GM19467 (cell line): ENCODE results near the gene FLYWCH2.

Source experiments
- ATAC-seq: cut with Tn5 transposase; IDR thresholded peaks from one replicate; pipeline ENCODE4 v1.9.1; 2021; ENCODE audit warnings: mild to moderate bottlenecking, moderate library complexity; ENCODE audit not compliant: unreplicated experiment

FLYWCH2 gene

GRCh38 chr16:2882650-2883457, at the start of gene FLYWCH2:
Gene FLYWCH2 (plus strand): TSS chr16:2883215. CDS start chr16:2896450, 13,235 bp downstream.
- ATAC-seq, result peak; percentile 88

- no peak for ATAC-seq
Observed at GRCh38 chr16:2833776-2834175, 49.2 kb upstream of the FLYWCH2 start.

- no peak for ATAC-seq
Observed at GRCh38 chr16:2834968-2835367, 48.0 kb upstream of the FLYWCH2 start.

- ATAC-seq, result no peak
Observed at GRCh38 chr16:2835638-2836493, 47.1 kb upstream of the FLYWCH2 start.

GRCh38 chr16:2836646-2837508, 46.1 kb upstream of the FLYWCH2 start:
- ATAC-seq, result no peak

GRCh38 chr16:2838928-2839327, 44.1 kb upstream of the FLYWCH2 start:
- no peak for ATAC-seq

- ATAC-seq, result no peak
Observed at GRCh38 chr16:2839650-2840450, 43.2 kb upstream of the FLYWCH2 start.

GRCh38 chr16:2840914-2841313, 42.1 kb upstream of the FLYWCH2 start:
- ATAC-seq, result no peak

GRCh38 chr16:2841606-2842339, 41.2 kb upstream of the FLYWCH2 start:
- ATAC-seq, result no peak

GRCh38 chr16:2842340-2843000, 40.5 kb upstream of the FLYWCH2 start:
- ATAC-seq, result no peak

GRCh38 chr16:2843526-2843925, 39.5 kb upstream of the FLYWCH2 start:
- no peak for ATAC-seq

- ATAC-seq, result no peak
Observed at GRCh38 chr16:2845116-2845515, 37.9 kb upstream of the FLYWCH2 start.

GRCh38 chr16:2846511-2847310, 36.3 kb upstream of the FLYWCH2 start:
- ATAC-seq, result no peak

- ATAC-seq, result no peak
Observed at GRCh38 chr16:2848933-2849725, 33.9 kb upstream of the FLYWCH2 start.

- no peak for ATAC-seq
Observed at GRCh38 chr16:2852003-2852730, 30.8 kb upstream of the FLYWCH2 start.

GRCh38 chr16:2852731-2853507, 30.1 kb upstream of the FLYWCH2 start:
- ATAC-seq, result no peak
